ENCODE data around the gene CNGB1.

Gene CNGB1

DNA sequence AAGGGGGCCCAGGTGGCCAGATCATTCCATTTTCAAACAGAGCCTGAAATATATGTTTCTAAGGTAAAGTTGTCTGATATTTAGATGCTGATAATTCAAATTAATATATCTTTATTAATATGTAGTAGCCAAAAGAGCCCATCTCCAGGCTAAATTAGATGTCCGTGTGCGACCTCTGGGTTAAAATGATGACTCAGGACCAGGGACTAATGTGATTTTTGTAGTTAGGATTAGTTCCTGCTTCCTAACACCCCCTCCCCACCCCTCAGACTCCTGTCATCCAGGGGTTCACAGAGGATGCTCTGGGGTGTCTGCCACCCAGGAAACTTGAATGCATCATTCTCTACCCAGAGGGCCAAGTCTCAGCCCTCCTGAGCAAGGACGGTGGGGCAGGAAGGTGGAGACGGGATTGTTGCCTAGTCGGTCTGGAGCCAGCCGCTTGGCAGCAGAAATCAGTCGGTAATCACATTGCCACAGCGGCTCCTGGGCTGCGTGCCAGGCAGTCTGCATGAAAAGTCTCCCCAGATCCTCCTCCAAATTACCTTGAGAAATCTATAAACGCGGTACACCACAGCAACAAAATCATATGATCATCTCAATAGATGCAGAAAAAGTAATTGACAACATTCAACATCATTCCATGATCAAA is 29.8 kb downstream of the CNGB1 start:
- Histone ChIP-seq H3K27ac (no peak overlapping the region), H3K36me3 (no peaks in the 10 kb centered on the region), H3K9me3 (ENCODE audit: severe bottlenecking) (no peaks in the 10 kb centered on the region), H3K27me3 (ENCODE audit: insufficient read depth, low read depth, severe bottlenecking) (no peaks in the 10 kb centered on the region), H3K4me3 (ENCODE audit: low read depth, low read length) (no peak overlapping the region)
- no peak for DNase-seq
- TF ChIP-seq, protein P1, sequence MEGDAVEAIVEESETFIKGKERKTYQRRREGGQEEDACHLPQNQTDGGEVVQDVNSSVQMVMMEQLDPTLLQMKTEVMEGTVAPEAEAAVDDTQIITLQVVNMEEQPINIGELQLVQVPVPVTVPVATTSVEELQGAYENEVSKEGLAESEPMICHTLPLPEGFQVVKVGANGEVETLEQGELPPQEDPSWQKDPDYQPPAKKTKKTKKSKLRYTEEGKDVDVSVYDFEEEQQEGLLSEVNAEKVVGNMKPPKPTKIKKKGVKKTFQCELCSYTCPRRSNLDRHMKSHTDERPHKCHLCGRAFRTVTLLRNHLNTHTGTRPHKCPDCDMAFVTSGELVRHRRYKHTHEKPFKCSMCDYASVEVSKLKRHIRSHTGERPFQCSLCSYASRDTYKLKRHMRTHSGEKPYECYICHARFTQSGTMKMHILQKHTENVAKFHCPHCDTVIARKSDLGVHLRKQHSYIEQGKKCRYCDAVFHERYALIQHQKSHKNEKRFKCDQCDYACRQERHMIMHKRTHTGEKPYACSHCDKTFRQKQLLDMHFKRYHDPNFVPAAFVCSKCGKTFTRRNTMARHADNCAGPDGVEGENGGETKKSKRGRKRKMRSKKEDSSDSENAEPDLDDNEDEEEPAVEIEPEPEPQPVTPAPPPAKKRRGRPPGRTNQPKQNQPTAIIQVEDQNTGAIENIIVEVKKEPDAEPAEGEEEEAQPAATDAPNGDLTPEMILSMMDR (IDR thresholded peaks at IDR 0.05; ENCODE audit: low read depth, low read length), result no peak

DNA sequence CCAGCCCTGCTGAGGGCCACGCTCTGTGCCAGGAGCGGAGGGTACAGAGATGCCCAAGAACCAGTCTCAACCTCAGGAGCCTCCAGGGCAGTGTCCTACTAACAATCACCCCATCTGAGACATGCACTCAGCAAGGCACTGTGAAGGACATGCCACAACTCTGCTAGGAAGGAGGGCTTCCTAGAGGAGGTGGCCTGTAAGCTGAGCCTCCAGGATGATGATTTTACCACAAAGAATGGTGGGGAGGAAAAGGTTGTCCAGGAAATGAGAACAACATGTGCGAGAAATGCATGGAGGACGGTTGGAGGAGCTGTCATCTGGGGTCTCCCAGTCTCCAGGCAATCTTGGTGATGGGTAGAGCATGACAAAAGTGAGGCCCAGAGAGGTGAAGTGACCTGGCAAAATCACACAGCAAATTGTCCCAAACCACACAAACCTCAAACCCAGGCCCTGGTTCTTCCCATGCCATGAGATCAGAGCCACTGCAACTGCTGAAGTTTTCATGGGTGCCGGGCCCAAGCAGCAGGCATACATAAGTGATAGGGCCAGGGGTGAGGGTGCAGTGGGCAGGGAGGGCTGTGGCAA is 30.5 kb downstream of the CNGB1 start:
- no peak overlapping the region for H3K27ac ChIP-seq
- TF ChIP-seq, protein P1 (IDR thresholded peaks at IDR 0.05; ENCODE audit: low read depth, low read length), result no peak
- DNase-seq, result no peak
- no peak overlapping the region for H3K4me3 ChIP-seq (ENCODE audit: low read depth, low read length)
- H3K27me3 ChIP-seq (ENCODE audit: insufficient read depth, low read depth, severe bottlenecking), result no peaks in the 10 kb centered on the region
- H3K9me3 ChIP-seq (ENCODE audit: severe bottlenecking), result no peaks in the 10 kb centered on the region
- H3K36me3 ChIP-seq, result no peaks in the 10 kb centered on the region

DNA sequence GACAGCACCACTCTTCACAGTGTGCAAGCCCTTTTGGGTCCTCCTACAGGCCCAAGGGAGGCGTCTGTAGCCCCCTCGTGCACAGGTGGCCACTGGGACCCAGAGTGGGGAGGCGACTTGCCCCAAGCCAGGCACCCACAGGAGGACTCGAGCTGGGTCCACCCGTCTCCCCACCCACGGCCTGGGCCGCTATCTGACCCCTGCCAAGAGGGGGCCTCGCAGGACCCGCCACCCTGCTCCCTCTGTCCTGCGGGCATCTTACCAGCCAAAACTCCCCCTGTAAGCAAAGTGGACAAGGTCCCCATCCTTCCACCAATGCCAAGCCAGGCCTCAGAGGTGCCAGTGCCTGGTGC is 31.1 kb downstream of the CNGB1 start:
- no peaks in the 10 kb centered on the region for H3K9me3 ChIP-seq (ENCODE audit: severe bottlenecking)
- no peak overlapping the region for H3K27ac ChIP-seq

DNA sequence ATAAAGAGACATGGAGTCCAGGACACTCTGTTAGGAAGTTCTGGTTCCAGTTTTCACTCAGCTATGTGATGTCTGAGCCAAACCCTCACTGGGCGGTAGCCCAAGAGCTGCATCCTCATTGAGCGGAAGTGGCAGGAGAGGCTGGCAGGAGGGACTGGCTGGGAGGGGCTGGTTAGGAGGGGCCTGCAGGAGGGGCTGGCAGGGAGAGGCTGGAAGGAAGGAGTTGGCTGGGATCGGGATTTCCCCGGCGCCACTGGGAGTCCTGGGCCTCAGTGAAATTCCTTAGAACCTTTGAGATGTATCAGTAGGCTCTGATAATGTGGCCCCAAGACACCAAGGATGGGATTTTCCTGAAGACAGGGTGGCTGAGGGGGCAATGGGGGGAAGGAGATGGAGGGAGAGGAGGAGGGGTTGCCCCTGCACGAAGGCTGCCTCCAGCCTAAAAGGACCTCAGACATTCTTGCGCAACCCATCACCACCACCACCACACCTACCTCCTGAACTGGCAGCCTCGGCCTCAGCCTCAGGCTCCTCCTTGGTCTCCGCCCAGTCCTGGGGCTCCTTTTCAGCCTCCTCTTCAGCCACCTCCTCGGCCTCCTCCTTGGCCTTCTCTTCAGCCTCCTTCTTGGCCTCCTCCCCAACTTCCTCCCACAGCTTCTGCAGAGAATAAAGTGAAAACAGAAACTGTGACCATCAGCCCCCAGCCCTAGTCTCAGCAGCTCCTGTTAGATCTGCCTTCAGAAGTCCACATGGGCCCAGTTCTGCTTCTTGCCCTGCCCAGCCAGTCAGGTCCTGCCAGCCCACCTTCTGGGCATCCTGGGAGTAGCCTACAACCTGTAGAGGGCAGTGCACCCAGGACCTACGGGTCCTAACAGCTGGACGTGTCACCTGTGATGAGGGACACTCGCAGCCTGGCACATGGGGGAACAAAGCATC is 31.7 kb downstream of the CNGB1 start:
- DNase-seq, result peak; percentile 28
- no peak overlapping the region for H3K4me3 ChIP-seq (ENCODE audit: low read depth, low read length)

More for the DNA sequence above, 31.1 kb downstream of the CNGB1 start:
- Histone ChIP-seq H3K27me3 (ENCODE audit: insufficient read depth, low read depth, severe bottlenecking) (no peaks in the 10 kb centered on the region), H3K4me3 (ENCODE audit: low read depth, low read length) (no peak overlapping the region), H3K36me3 (no peaks in the 10 kb centered on the region)
- TF ChIP-seq, protein P1 (IDR thresholded peaks at IDR 0.05; ENCODE audit: low read depth, low read length), result no peak
- no peak for DNase-seq

DNA sequence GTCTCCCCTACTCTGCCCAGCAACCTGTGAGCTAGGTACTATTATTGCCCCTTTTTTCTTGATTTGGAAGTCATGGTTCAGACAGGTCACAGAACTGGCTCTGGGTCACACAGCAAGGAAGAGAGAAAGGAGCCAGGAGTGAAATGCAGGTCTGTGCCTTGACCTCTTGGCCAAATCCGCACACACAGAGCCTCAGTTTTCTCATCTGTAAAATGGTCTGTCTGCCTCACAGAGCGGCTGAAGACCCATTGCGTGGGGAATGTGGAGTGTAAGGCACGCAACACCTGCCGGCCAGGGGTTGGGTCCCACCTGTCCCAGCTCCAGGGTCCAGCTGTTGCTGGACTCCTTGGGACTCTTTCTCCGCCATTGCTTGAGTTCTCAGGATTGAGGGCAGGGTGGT is 32.4 kb downstream of the CNGB1 start:
- H3K36me3 ChIP-seq, result no peaks in the 10 kb centered on the region
- no peaks in the 10 kb centered on the region for H3K27me3 ChIP-seq (ENCODE audit: insufficient read depth, low read depth, severe bottlenecking)
- TF ChIP-seq, protein P1 (IDR thresholded peaks at IDR 0.05; ENCODE audit: low read depth, low read length), result no peak
- H3K4me3 ChIP-seq (ENCODE audit: low read depth, low read length), result no peak overlapping the region
- no peaks in the 10 kb centered on the region for H3K9me3 ChIP-seq (ENCODE audit: severe bottlenecking)
- DNase-seq, result no peak
- no peak overlapping the region for H3K27ac ChIP-seq

More for the DNA sequence above, 31.7 kb downstream of the CNGB1 start:
- H3K27me3 ChIP-seq (ENCODE audit: insufficient read depth, low read depth, severe bottlenecking), result no peaks in the 10 kb centered on the region
- H3K27ac ChIP-seq, result no peak overlapping the region
- H3K36me3 ChIP-seq, result no peaks in the 10 kb centered on the region
- no peaks in the 10 kb centered on the region for H3K9me3 ChIP-seq (ENCODE audit: severe bottlenecking)
- TF ChIP-seq, protein P1 (IDR thresholded peaks at IDR 0.05; ENCODE audit: low read depth, low read length), result peak; percentile 68
